ENCODE measurements around the gene HOXC6. TPM values are rescaled to one million over a fixed set of nuclear protein-coding genes. Genes with fewer than 3 reads are reported as not detected.

HOXC6 gene
- total and polyA plus RNA-seq, 2 of the 8 experiments (the other 6 are each of a cell fraction or from before 2014, with no cell fraction given) = not detected

DNA sequence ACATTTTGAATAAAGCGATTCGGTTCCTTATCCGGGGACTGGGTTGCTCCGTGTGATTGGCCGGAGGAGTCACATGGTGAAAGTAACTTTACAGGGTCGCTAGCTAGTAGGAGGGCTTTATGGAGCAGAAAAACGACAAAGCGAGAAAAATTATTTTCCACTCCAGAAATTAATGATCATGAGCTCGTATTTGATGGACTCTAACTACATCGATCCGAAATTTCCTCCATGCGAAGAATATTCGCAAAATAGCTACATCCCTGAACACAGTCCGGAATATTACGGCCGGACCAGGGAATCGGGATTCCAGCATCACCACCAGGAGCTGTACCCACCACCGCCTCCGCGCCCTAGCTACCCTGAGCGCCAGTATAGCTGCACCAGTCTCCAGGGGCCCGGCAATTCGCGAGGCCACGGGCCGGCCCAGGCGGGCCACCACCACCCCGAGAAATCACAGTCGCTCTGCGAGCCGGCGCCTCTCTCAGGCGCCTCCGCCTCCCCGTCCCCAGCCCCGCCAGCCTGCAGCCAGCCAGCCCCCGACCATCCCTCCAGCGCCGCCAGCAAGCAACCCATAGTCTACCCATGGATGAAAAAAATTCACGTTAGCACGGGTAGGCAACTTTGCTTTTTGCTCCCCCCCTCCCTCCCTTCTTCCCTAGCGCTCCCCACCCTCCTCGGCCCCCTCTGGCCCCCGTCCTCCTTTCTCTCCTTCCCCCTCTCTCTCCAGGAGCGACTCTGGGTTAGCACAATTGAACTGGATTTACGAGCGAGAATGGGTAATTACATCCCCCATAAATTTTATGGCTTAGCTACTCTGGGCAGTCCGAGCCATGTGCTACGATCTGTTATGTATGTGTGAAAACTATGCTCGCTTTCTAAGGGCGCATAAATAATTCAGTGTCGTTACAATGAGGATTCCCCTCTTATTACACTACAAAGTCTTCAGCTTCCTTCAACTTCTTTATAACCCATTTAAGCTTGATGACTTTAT, 25.8 kb downstream of the HOXC6 start, which contains the start of gene HOXC4 (continued):
- TF ChIP-seq EGR1 (IDR thresholded peaks at IDR 0.05; ENCODE audit: borderline replicate concordance, low read depth, low read length) = no peak
- no peak for TF ChIP-seq NRF1 (IDR thresholded peaks at IDR 0.05; ENCODE audit: low read depth, low read length)
- no peak for TF ChIP-seq RAD21 (IDR thresholded peaks at IDR 0.05 in 1 of 2, conservative IDR thresholded peaks at IDR 0.05 in 1 of 2; ENCODE audit: low read depth in 2 of 2, low read length in 2 of 2)
- no peak for TF ChIP-seq HDAC6 (IDR thresholded peaks at IDR 0.05; ENCODE audit: low read depth, low read length)
- TF ChIP-seq, protein P1, sequence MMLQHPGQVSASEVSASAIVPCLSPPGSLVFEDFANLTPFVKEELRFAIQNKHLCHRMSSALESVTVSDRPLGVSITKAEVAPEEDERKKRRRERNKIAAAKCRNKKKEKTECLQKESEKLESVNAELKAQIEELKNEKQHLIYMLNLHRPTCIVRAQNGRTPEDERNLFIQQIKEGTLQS (IDR thresholded peaks at IDR 0.05; ENCODE audit: insufficient read depth, low read depth, low read length) = no peak

All from H1 (cell line).